ENCODE measurements around the gene LRRC47. TPM values are rescaled to one million over a fixed set of nuclear protein-coding genes. Genes with fewer than 3 reads are reported as not detected.

LRRC47 gene
- total and polyA plus RNA-seq, 8 donors, result 12.0 to 212 (median 27.1) TPM

DNA sequence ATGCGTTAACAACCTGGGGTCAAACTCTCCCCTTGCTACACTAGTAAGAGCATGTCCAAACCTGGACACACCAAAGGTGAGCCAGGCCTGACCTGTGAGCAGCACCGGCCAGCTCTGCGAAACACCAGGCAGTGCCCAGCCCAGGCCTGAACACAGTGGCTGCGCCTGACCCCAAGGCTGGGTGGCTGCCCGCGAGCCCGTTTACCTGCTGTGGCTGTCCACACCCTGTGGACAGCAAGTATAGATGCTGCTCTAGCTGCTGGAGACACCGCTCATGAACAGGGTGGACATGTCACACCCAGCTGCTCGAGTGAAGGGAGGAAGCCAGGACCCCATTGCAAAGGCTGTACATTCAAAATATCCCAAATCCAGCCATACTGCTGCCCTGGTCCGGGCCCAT is 51.7 kb downstream of the LRRC47 start:
- intact Hi-C loops (cut with DNase I; ENCODE audit: low total_unique reads), result no loop called here
- no peak overlapping the region for H3K27ac ChIP-seq
- peaks cover 19 to 44% (median 32%) of the 10 kb centered on the region in 4 donors for H3K4me1 ChIP-seq
- no peaks in the 10 kb centered on the region for H3K27me3 ChIP-seq
- TF ChIP-seq EP300 (IDR thresholded peaks at IDR 0.05) (no peak), POLR2AphosphoS5 (IDR thresholded peaks at IDR 0.05) (no peak), POLR2A (IDR thresholded peaks at IDR 0.05) (no peak)
- TF ChIP-seq, protein P1, sequence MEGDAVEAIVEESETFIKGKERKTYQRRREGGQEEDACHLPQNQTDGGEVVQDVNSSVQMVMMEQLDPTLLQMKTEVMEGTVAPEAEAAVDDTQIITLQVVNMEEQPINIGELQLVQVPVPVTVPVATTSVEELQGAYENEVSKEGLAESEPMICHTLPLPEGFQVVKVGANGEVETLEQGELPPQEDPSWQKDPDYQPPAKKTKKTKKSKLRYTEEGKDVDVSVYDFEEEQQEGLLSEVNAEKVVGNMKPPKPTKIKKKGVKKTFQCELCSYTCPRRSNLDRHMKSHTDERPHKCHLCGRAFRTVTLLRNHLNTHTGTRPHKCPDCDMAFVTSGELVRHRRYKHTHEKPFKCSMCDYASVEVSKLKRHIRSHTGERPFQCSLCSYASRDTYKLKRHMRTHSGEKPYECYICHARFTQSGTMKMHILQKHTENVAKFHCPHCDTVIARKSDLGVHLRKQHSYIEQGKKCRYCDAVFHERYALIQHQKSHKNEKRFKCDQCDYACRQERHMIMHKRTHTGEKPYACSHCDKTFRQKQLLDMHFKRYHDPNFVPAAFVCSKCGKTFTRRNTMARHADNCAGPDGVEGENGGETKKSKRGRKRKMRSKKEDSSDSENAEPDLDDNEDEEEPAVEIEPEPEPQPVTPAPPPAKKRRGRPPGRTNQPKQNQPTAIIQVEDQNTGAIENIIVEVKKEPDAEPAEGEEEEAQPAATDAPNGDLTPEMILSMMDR (IDR thresholded peaks at IDR 0.05), result no peak
- WGBS, 5 donors, result 92 to 93% (median 93%) methylated on average over 6 to 10 of the region's 10 CpGs
- no peak overlapping the region for H3K4me3 ChIP-seq
- peaks cover 22 to 57% (median 35%) of the 10 kb centered on the region in 4 donors for H3K36me3 ChIP-seq
- H3K9me3 ChIP-seq, result no peaks in the 10 kb centered on the region
- no peak for DNase-seq

DNA sequence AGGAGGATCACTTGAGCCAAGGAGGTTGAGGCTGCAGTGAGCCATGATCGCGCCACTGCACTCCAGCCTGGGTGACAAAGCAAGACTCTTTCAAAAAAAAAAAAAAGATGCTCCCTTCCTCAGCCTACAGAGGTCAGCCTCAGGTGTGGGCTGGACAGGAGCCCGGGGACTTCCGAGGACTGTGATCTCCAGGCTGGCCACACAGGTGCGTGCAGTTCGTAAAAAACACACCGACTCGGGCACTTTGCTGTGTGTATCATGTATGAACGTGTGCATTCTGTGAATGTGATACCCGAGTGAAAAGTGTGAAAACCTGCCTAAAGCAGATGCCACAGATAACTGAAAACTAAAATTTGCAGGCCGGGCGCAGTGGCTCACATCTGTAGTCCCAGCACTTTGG is 52.5 kb downstream of the LRRC47 start:
- WGBS, 5 donors, result 92 to 95% (median 95%) methylated on average over 12 of the region's 12 CpGs
- TF ChIP-seq EP300 (IDR thresholded peaks at IDR 0.05) (no peak), POLR2AphosphoS5 (IDR thresholded peaks at IDR 0.05) (no peak), POLR2A (IDR thresholded peaks at IDR 0.05) (no peak)
- TF ChIP-seq, protein P1 (IDR thresholded peaks at IDR 0.05), result no peak
- Histone ChIP-seq H3K4me3 (no peak overlapping the region), H3K27me3 (no peaks in the 10 kb centered on the region), H3K27ac (no peak overlapping the region), H3K36me3 (peaks cover 25 to 65% (median 43%) of the 10 kb centered on the region in 4 donors), H3K4me1 (peaks cover 19 to 44% (median 32%) of the 10 kb centered on the region in 4 donors), H3K9me3 (no peaks in the 10 kb centered on the region)
- intact Hi-C loops (cut with DNase I; ENCODE audit: low total_unique reads), result no loop called here
- DNase-seq, result no peak

DNA sequence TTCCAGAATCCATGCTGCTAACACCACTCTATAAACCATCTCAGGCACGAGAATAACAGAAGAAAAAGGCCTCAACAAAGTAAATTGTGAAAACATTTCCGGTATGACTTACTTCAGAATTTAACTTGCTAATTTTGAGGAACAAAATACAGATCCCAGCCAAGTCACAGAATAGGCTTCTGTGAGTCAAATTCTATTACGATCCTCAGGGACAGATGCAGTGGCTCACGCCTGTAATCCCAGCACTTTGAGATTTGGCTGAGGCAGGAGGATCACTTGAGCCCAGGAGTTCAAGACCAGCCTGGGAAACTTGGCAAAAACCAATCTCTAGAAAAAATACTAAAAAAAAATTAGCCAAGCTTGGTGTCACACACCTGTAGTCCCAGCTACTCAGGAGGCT is 52.9 kb downstream of the LRRC47 start:
- intact Hi-C loops (cut with DNase I; ENCODE audit: low total_unique reads), result no loop called here
- Histone ChIP-seq H3K36me3 (peaks cover 27 to 69% (median 47%) of the 10 kb centered on the region in 4 donors), H3K4me1 (peaks cover 19 to 44% (median 32%) of the 10 kb centered on the region in 4 donors), H3K9me3 (no peaks in the 10 kb centered on the region), H3K4me3 (no peak overlapping the region), H3K27ac (no peak overlapping the region), H3K27me3 (no peaks in the 10 kb centered on the region)
- WGBS, 5 donors, result 72 to 85% (median 73%) methylated on average over 4 of the region's 4 CpGs
- TF ChIP-seq POLR2AphosphoS5 (IDR thresholded peaks at IDR 0.05), result no peak
- no peak for TF ChIP-seq POLR2A (IDR thresholded peaks at IDR 0.05)
- TF ChIP-seq, protein P1 (IDR thresholded peaks at IDR 0.05), result no peak
- no peak for TF ChIP-seq EP300 (IDR thresholded peaks at IDR 0.05)
- no peak for DNase-seq

DNA sequence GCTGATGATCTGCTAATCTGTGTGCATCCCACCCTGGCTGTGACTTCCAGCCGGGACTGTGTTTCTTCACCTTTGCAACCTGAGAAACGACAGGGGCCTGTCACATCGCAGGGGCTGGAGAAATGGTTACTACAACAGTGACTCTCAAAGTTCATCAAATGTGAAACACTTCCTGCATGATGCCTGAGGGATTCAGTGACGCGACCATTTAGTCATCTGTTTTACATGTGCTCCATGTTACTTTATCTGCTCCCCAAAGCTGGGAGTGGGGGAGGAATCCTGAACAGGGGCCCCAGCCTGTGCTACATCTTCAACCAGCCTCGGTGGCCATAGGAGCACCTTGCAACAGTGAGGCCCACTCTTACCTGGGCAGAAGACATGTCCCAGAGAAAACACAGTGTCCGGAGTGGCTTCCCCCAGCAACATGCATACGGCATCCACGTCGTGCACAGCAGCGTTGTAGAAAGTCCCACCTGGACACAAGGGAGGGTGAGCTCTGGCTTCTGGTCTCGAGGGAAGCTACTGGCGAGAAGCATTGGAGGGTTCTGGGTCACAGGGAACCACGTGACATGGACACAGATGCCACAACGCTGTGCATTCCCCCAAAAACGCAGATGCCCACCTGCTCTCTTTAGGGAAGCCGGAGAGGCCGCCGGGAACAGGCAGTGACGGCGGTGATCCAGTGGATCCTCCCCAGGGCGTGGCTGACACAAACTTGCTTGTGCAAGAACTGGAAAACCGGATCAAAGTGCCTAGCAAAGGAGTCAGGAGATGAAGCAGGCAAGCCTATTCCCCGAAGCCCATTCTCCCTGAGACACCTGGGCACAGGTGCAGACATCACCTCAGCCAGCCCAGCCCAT is 53.6 kb downstream of the LRRC47 start:
- Histone ChIP-seq H3K4me3 (no peak overlapping the region), H3K27me3 (no peaks in the 10 kb centered on the region), H3K36me3 (peaks cover 33 to 76% (median 54%) of the 10 kb centered on the region in 4 donors), H3K4me1 (peaks cover 16 to 39% (median 26%) of the 10 kb centered on the region in 4 donors), H3K9me3 (no peaks in the 10 kb centered on the region), H3K27ac (no peak overlapping the region)
- intact Hi-C loops (cut with DNase I; ENCODE audit: low total_unique reads), result no loop called here
- no peak for DNase-seq
- WGBS, 5 donors, result 82 to 88% (median 86%) methylated on average over 24 of the region's 24 CpGs
- TF ChIP-seq POLR2AphosphoS5 (IDR thresholded peaks at IDR 0.05) (no peak), EP300 (IDR thresholded peaks at IDR 0.05) (no peak), POLR2A (IDR thresholded peaks at IDR 0.05) (no peak)
- TF ChIP-seq, protein P1 (IDR thresholded peaks at IDR 0.05), result no peak

Data from stomach (tissue), 9 donors.